ENCODE measurements around the gene SIAH3.

The SIAH3 gene

GRCh38 chr13:45817833-45818232 lies 33.7 kb downstream of the SIAH3 start:
- DNase-seq, result peak in 1 of 2 experiments; percentile 23

- DNase-seq, result no peak
Observed at GRCh38 chr13:45816427-45816826, 35.1 kb downstream of the SIAH3 start.

DNA sequence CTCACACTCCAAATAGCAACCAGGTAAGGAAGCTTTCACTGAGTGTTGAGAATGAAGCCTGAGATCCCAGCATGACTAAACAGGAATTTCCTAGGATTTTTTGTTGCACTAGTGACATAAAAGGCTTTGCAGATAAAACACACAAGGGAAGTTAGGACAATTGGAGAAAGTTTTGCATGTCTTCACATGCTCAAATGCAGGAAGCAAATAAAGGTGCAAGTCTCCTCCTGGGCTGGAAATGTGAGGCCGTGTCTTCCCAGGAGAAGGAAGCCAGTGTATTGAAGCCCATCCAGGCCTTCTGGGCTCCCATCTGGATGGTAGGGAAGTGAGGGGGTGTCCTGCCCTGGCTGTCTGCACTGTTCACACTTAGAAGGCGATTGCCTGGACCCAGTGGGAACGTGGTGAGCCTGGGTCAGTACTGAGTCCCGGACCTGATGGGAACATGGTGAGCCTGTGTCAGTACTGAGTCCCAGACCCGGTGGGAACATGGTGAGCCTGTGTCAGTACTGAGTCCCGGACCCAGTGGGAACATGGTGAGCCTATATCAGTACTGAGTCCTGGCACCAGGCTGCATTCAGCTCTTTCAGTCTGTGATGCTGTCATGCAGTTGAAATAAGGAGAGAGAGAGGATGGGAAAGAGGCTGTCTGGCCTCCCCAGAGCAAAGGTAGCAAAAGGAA lies 38.7 kb downstream of the SIAH3 start:
- DNase-seq, result no peak

DNA sequence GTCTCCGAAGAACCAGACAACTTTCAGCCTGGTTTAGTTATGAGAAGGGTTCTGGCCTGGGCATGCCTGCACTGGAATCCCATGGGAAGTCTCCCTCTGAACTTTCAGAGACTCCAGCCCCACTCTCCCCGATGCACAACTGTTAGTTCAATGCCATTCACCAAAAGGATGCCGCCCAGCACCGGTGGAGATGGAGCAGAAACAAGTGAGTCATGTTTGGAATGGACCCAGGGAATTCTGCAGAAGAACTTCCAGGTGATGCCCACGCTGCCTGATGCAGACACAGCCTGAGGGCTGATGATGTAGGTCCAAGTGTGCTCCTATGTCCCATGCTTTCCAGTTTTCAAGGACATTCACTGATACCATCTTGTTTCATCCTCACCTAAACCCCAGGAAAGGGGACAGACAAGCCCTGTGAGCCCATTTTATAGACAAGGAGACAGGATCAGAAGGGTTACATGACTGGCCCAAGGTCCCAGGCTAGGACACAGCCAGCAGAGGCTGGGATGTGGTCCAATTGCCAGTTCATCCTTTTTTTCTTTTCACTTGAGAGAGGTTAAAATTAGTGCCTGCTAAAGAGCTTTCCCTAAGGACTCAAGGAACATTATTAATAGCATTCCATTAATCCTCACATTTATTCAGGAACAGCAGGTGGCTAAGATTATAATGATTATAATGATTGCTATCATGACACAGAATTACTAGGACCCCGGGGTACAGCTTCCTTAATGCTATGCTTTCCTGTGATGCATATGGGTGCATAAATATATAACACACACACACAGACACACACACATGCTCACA lies 39.5 kb downstream of the SIAH3 start:
- no peak for DNase-seq

DNA sequence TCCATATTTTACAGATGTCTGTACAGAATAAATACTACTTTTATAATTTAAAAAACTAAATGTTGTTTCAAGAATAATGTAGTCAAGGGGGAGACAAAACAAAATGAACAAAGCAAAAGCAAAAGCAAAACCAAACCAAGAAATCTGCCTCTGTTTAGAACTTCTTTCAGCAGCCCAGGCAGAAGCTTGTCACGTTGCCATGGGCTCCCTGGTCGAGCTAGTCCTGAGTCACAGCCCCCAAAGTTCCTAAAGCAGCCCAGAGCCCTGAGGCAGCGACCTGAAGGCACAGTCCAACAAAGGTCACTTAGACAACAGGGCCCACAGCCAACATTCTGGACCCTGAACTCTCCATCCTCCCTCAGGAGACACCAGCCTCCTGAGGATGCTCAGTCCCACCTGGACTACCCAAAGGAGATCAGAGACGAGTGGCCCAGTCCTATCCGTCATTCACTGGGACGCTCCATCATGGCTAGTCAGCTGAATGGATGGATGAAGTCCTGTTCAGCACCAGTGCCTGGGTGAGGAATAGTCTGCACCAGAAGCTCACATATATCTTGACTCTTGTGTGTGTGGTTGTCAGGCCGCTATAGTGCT lies 41.7 kb downstream of the SIAH3 start:
- DNase-seq, result no peak

- no peak for DNase-seq
Observed at GRCh38 chr13:45808925-45809324, 42.6 kb downstream of the SIAH3 start.

- DNase-seq, result peak; percentile 20 to 72
Observed at GRCh38 chr13:45807520-45808099, 43.9 kb downstream of the SIAH3 start.

DNA sequence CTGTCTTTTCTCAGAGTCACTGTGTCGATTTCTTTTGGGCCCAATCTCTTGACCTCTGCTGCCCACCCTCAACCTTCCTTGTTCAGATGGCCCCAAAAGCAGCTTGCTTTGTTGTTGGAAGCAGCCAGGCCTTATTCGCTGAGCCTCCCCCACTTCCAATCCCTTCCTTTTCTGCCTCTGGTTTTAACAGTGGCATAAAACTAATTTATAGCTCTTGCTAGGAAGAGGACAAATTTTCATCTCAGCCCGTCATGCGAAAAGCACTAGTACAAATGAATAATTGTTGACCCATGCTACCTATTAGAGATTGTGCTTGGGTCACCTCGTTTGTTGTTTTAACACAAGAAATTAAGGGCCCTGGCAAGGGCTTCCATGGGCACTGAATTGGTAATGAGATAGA lies 51.1 kb downstream of the SIAH3 start:
- no peak for DNase-seq

GRCh38 chr13:45799451-45799850 lies 52.1 kb downstream of the SIAH3 start:
- peak in 1 of 2 experiments; percentile 43 for DNase-seq

DNA sequence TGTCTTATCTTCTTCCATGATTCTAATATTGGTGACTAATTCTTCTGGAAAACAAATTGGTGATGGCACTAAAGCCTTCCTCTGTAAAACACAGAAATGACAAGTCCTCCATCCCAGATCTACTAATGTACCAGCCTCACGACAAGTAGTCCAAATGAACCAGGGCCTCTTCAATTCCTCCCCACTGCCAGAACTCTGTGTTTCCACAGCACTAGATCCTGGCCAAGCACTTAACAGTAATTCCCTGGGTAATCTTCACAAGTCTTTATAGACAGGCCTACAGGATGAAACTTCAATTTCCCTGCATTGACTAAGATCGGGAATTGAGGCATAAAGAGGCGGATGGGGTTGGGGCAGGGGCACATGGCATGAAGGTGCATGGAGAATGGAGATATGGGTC lies 52.7 kb downstream of the SIAH3 start:
- DNase-seq, result no peak

DNA sequence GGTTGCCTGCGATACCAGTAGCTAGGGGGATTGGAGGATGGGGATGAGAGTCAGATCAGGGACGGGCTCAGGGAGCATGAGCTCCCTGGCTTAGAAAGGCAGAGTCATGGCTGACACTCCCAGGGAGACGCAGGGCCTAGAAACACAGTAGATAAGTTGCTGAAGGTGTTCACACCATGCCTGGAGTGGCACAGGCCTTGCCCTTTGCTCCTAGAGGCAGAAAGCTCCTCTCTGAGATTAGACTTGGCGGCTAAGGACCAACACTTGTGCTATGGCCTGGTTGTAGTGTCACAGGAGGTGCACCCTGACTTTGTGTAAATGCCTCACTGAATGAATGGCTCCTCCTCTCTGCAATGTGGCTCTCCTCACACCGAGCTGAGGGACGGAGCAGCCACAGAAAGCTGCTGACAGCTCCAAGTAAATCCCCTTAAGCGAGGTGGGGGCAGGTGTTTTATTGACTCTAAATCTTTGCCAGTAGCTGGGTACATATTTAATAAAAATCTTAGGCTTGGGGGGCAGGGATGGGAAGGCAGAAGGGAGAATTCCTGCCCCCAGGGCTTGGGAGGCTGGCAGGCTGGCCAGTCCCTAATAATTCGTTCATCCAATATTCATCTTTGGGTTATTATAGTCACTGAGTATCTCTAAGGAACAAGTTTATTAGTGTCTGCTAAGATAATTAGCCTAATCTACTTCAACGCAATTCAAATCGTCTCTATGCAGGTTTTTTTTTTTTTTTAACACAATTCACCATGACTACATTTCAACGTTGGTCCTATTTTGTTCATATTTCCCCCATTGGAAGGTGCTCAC lies 54.9 kb downstream of the SIAH3 start:
- DNase-seq, result no peak

DNA sequence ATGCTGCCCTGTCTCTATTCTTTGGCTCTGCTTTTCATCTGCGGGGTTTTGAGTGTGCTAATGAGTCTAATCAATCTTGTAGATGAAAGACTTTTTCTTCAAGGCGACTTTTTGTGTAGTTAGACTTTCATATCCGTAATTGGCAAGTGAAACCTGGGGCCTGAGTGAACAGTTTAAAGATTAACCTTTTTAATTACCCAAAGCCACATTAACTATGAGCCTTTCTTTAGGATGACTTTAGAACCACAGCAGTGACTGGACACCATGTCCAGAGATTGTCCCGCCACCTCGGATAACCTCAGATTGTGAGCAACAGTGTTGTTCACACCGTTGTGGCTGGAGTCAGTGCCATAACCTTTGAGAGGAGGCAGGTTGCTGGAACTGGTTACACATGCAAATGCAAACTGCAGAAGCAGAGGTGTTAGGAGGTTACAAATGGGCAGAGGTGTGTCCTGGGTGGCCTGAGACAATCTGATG lies 58.7 kb downstream of the SIAH3 start:
- peak in 1 of 2 experiments; percentile 17 for DNase-seq

- peak; percentile 48 to 71 for DNase-seq
Observed at GRCh38 chr13:45788011-45788410, 63.5 kb downstream of the SIAH3 start.

DNA sequence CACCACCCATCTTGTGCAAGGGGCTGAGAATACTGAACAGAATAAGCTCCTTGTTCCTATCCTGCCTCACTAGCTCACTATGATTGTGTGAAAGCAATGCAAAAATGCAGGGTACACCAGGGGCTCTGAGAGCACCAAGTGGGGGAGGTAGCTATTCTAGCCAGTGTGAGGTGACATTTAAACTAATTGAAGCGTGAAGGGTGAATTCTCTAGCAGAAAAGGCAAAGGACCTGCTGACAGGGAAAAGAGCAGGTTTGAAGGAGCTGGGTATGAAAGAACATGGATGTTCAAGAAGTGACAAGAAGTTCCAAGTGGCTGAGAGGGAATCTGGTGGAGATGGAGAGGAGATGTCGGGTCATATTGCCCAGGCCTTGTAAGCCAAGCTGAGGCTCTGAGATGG lies 64.2 kb downstream of the SIAH3 start:
- peak in 1 of 2 experiments; percentile 70 for DNase-seq

- no peak for DNase-seq
Observed at GRCh38 chr13:45786293-45786920, 65.1 kb downstream of the SIAH3 start.

- DNase-seq, result no peak
Observed at GRCh38 chr13:45784755-45785675, 66.5 kb downstream of the SIAH3 start.

- no peak for DNase-seq
Observed at GRCh38 chr13:45783346-45784043, 68.1 kb downstream of the SIAH3 start.

DNA sequence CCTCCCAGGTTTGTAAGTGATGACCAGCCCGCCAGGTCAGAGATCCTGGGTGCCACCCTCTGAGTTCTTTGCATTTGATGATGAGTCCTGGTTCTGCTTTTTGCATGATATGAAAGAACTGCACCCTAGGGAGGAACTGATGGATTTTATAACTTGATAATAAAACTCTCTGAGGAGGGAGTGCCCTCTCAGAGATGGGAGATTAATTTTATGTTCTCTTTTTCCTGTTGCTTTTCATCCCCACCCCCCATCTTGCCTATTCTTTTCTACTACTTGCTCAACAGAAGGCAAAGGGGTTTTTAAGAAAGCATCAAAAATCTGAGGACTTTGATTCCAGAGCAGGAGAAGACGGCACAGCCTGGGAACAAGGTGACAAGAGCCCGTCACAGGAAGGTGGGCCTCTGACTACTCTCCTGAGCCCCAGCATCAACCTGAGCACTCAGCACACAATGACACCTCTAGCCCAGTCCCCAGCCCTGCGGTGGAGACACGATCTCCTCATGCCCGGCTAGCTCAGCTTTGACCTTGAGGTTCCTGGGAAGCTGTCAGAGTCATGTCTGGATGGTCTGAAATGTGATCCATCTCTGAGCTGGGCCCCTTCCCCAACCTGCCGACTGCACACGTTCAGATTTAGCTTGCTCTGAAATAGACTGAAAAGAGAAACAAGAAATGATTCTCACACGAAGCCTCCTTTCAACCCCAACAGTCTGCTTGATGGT lies 69.1 kb downstream of the SIAH3 start:
- peak in 1 of 2 experiments; percentile 43 for DNase-seq

GRCh38 chr13:45781553-45782326 lies 69.8 kb downstream of the SIAH3 start:
- DNase-seq, result no peak
